Skeletal muscle tissue (tissue), 4 donors: ENCODE data around the gene DNAJC25. TPM values are rescaled to one million over a fixed set of nuclear protein-coding genes. Genes with fewer than 3 reads are reported as not detected.
A peak's percentile ranks its signal among the peaks of the same experiment; 100 is the strongest.

Experiments
- H3K27ac ChIP-seq: one replicate; pipeline ENCODE4 v1.7.0; 2013; ENCODE audit warnings: mild to moderate bottlenecking, low read depth, low read length, inconsistent platforms
- H3K27me3 ChIP-seq, 3 donors: one replicate each; pipeline ENCODE4 v1.7.0; 2013; ENCODE audit warnings: low read length in 3 of 3; ENCODE audit not compliant: control insufficient read depth in 3 of 3, insufficient read depth in 3 of 3
- H3K36me3 ChIP-seq, 3 donors: one replicate each; pipeline ENCODE4 v1.7.0; 2013; ENCODE audit warnings: low read length in 3 of 3; ENCODE audit not compliant: control insufficient read depth in 3 of 3, insufficient read depth in 3 of 3
- H3K4me1 ChIP-seq, 3 donors: one replicate each; pipeline ENCODE4 v1.7.0; 2013; ENCODE audit warnings: low read length in 3 of 3, mild to moderate bottlenecking in 3 of 3; ENCODE audit not compliant: control insufficient read depth in 3 of 3, insufficient read depth in 3 of 3
- H3K4me3 ChIP-seq, 3 donors: one replicate each; pipeline ENCODE4 v1.7.0; 2013; ENCODE audit warnings: low read length in 3 of 3
- H3K9ac ChIP-seq, 3 donors: one replicate each; pipeline ENCODE4 v1.7.0; 2013; ENCODE audit warnings: low read length in 3 of 3, mild to moderate bottlenecking in 3 of 3, moderate library complexity in 2 of 3, low read depth in 1 of 3
- H3K9me3 ChIP-seq, 3 donors: one replicate each; pipeline ENCODE4 v1.7.0; 2013; ENCODE audit warnings: low read length in 3 of 3; ENCODE audit not compliant: control insufficient read depth in 3 of 3
- total RNA-seq: library from RNA; depleted of rRNA; stranded (reverse); fragments of >200 nt; gene quantifications from one replicate; pipeline ENCODE4 v1.2.3, GENCODE V29; 2014
- donor health status: Osteomylitis.

DNAJC25 gene
- total RNA-seq, 1 donor from 2014 or later, result 2.1 TPM

- Histone ChIP-seq H3K4me1 (no peaks in the 10 kb centered on the region), H3K4me3 (no peak overlapping the region), H3K9ac (no peak overlapping the region), H3K36me3 (no peaks in the 10 kb centered on the region), H3K27me3 (no peaks in the 10 kb centered on the region), H3K27ac (no peak overlapping the region), H3K9me3 (no peaks in the 10 kb centered on the region)
Measured at GRCh38 chr9:111621895-111622480, 9.1 kb upstream of the DNAJC25 start.

DNA sequence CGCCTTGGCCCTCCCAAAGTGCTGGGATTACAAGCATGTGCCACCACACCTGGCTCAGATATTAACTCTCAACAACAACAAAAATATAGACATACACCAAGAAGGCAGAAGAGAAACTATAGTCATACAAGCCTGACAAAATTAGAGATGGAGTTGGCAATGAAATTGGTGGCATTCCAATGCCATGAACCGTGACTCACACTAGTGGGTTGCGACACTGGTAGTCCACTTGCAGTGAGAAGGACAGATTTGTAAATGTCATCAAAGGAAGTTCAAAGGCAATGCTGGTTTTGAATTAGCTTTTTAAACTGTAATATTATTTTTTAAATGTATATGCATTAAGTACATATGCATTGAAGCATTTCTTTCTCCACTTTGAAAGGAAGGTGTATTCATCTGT is 8.5 kb upstream of the DNAJC25 start:
- no peak overlapping the region for H3K9ac ChIP-seq
- H3K9me3 ChIP-seq, result no peaks in the 10 kb centered on the region
- H3K4me3 ChIP-seq, result no peak overlapping the region
- H3K36me3 ChIP-seq, result no peaks in the 10 kb centered on the region
- H3K27me3 ChIP-seq, result no peaks in the 10 kb centered on the region
- H3K4me1 ChIP-seq, result no peaks in the 10 kb centered on the region
- H3K27ac ChIP-seq, result no peak overlapping the region

- Histone ChIP-seq H3K27me3 (no peaks in the 10 kb centered on the region), H3K9ac (no peak overlapping the region), H3K9me3 (no peaks in the 10 kb centered on the region), H3K4me1 (peaks cover 10 to 17% (median 13%) of the 10 kb centered on the region in 3 donors), H3K27ac (no peak overlapping the region), H3K4me3 (no peak overlapping the region), H3K36me3 (no peaks in the 10 kb centered on the region)
Measured at GRCh38 chr9:111627260-111627963, 3.7 kb upstream of the DNAJC25 start.

DNA sequence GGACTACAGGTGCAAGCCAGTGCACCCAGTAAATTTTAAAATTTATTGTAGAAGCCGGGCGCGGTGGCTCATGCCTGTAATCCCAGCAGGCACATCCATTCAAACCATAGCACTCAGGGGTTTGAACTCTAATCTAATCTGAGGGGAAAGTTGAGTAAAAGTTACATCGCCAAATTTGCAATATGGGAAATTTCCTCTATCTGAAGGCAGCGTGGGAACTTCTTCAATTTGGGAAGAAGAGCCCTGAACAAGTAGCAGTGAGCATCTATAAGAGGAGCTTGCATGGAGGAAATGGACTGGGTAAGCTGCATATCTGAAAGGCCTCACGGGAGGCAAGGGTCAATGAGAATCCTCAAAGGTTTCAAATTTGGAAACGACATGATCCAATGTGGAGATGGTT is 2.7 kb upstream of the DNAJC25 start:
- Histone ChIP-seq H3K9ac (no peak overlapping the region), H3K27ac (no peak overlapping the region), H3K36me3 (no peaks in the 10 kb centered on the region), H3K4me1 (peaks cover 12 to 27% (median 17%) of the 10 kb centered on the region in 3 donors), H3K27me3 (no peaks in the 10 kb centered on the region), H3K4me3 (no peak overlapping the region), H3K9me3 (no peaks in the 10 kb centered on the region)

DNA sequence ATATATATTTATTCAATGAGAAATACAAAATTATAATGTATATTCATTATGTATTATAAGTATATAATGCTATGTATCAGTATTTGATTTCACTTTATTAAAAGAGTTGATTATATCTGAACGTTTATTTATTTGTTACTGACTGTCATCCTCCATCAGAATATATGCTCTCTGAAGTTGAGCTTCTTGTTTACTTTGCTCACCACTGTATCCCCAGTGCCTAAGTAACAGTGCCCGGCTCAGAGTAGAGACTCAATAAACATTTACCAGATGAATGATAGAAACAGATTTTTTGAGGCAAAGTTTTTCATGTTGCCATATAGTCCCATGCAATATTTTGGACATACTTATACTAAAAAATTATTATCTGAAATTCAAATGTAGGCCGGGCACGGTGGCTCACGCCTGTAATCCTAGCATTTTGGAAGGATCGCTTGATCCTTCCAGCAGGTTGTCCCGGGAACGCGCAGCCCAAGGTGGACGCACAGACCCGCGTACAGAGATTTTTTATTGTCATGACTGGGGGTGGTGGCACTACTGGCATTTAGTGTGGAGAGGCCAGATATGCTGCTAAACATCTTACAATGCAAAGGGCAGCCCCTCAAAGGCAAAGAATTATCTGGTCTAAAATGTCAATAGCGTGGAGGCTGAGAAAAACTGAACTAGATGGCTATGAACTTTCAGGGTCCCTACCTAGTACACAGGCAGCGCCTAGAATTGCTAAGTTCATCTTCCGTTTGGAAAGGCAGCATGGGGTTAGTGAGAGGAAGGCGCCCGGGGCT is 761 bp upstream of the DNAJC25 start:
- H3K27me3 ChIP-seq, result no peaks in the 10 kb centered on the region
- H3K36me3 ChIP-seq, result no peaks in the 10 kb centered on the region
- H3K9me3 ChIP-seq, result no peaks in the 10 kb centered on the region
- peak overlapping the region; percentile 75 to 95 (median 94) for H3K9ac ChIP-seq
- peaks cover 13 to 38% (median 17%) of the 10 kb centered on the region in 3 donors for H3K4me1 ChIP-seq
- no peak overlapping the region for H3K27ac ChIP-seq
- H3K4me3 ChIP-seq, result peak overlapping the region; percentile 84 to 98 (median 98)

DNA sequence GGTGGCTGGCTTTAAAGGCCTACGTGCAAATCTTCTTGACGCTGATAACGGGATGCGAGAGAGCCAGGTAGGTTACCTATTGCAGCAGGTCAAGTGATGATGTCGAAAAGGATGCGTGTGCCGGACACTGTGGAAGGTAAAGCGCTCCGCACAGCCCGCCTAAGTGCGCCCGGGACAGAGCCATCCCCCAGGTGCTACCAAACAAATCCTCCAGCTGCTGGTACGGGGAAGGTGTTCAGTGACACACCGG is 245 bp upstream of the DNAJC25 start:
- Histone ChIP-seq H3K9ac (peak overlapping the region; percentile 75 to 95 (median 94)), H3K4me1 (peaks cover 13 to 38% (median 21%) of the 10 kb centered on the region in 3 donors), H3K36me3 (no peaks in the 10 kb centered on the region), H3K9me3 (no peaks in the 10 kb centered on the region), H3K27me3 (no peaks in the 10 kb centered on the region), H3K27ac (no peak overlapping the region), H3K4me3 (peak overlapping the region; percentile 84 to 98 (median 98))

- peak overlapping the region; percentile 92 to 95 (median 94) for H3K9ac ChIP-seq
- peaks cover 13 to 38% (median 21%) of the 10 kb centered on the region in 3 donors for H3K4me1 ChIP-seq
- peak overlapping the region; percentile 86 for H3K27ac ChIP-seq
- no peaks in the 10 kb centered on the region for H3K9me3 ChIP-seq
- H3K27me3 ChIP-seq, result no peaks in the 10 kb centered on the region
- H3K36me3 ChIP-seq, result no peaks in the 10 kb centered on the region
- peak overlapping the region; percentile 84 to 98 (median 98) for H3K4me3 ChIP-seq
Measured at GRCh38 chr9:111632060-111632459, 926 bp downstream of the DNAJC25 start.

GRCh38 chr9:111632695-111633388 is 1.7 kb downstream of the DNAJC25 start:
- no peaks in the 10 kb centered on the region for H3K36me3 ChIP-seq
- H3K9me3 ChIP-seq, result no peaks in the 10 kb centered on the region
- no peak overlapping the region for H3K27ac ChIP-seq
- H3K9ac ChIP-seq, result peak overlapping the region in 1 of 3 donors; percentile 3
- no peaks in the 10 kb centered on the region for H3K27me3 ChIP-seq
- peak overlapping the region in 2 of 3 donors; percentile 84 to 98 for H3K4me3 ChIP-seq
- H3K4me1 ChIP-seq, result peaks cover 13 to 38% (median 21%) of the 10 kb centered on the region in 3 donors

DNA sequence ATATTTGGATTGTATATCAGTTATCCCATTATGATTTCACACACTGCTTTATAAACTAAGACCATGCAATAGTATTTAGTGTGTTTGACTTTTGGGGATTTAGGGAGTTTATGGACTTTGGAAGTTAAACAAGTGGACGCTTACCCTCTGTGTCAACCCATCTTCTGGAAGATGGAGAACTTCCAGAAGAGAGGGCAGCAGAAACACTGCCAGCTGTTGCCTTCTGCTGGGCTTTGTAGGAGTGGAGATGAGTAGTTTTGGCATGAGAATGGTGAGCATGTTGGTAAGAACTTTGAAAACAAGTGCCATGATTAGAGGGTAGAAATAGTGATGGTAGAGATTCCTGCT is 2.2 kb downstream of the DNAJC25 start:
- Histone ChIP-seq H3K9ac (no peak overlapping the region), H3K27me3 (no peaks in the 10 kb centered on the region), H3K4me1 (peaks cover 13 to 38% (median 21%) of the 10 kb centered on the region in 3 donors), H3K9me3 (no peaks in the 10 kb centered on the region), H3K4me3 (no peak overlapping the region), H3K27ac (no peak overlapping the region), H3K36me3 (no peaks in the 10 kb centered on the region)
